GM12891 (cell line): ENCODE measurements around the gene EFHD1.
"Not testable (repeated sequence)": the region's sequence is repeated elsewhere in the genome, so short reads cannot be mapped to it uniquely, and the experiment has no call there.

ENCODE experiments used
- DNase-seq: peaks from one replicate; pipeline ENCODE4 v3.0.0; 2011; ENCODE audit warnings: low spot score; ENCODE audit not compliant: insufficient read length
- FAIRE-seq: peaks from 2 replicates; lab custom pipeline; 2011; peaks lifted over from hg19 to GRCh38; lab: Jason Lieb, UNC
- PAX5 ChIP-seq: IDR thresholded peaks from 2 replicates; pipeline ENCODE4 v1.6.1; 2011; ENCODE audit warnings: low read length, moderate library complexity, mild to moderate bottlenecking; ENCODE audit not compliant: insufficient read depth, severe bottlenecking
- POLR2A ChIP-seq: IDR thresholded peaks from 2 replicates; pipeline ENCODE4 v1.6.1; 2011; ENCODE audit warnings: low read depth, low read length, control low read depth
- POLR2AphosphoS5 ChIP-seq: IDR thresholded peaks from 2 replicates; pipeline ENCODE4 v1.6.1; 2011; ENCODE audit warnings: low read depth, low read length, control low read depth
- POU2F2 ChIP-seq: IDR thresholded peaks from 2 replicates; pipeline ENCODE4 v1.6.1; 2011; ENCODE audit warnings: low read depth, mild to moderate bottlenecking, control low read depth, low read length, moderate library complexity
- SPI1 ChIP-seq: IDR thresholded peaks from 2 replicates; pipeline ENCODE4 v1.6.1; 2011; ENCODE audit warnings: low read depth, low read length, control low read depth
- TAF1 ChIP-seq: IDR thresholded peaks from 2 replicates; pipeline ENCODE4 v1.6.1; 2011; ENCODE audit warnings: low read depth, low read length, control low read depth

The EFHD1 gene

GRCh38 chr2:232632229-232632903 is 1.0 kb upstream of the EFHD1 start:
- no peak for FAIRE-seq
- TF ChIP-seq PAX5, result no peak
- TF ChIP-seq POLR2AphosphoS5, result no peak
- TF ChIP-seq POLR2A, result no peak
- no peak for TF ChIP-seq SPI1
- TF ChIP-seq TAF1, result no peak
- TF ChIP-seq POU2F2, result no peak
- no peak for DNase-seq

GRCh38 chr2:232632904-232633412 is 446 bp upstream of the EFHD1 start:
- FAIRE-seq (no peak), DNase-seq (no peak)
- TF ChIP-seq PAX5 (no peak), SPI1 (no peak), POLR2AphosphoS5 (no peak), POU2F2 (no peak), TAF1 (no peak), POLR2A (no peak)

- TF ChIP-seq POLR2AphosphoS5 (no peak), PAX5 (no peak), SPI1 (no peak), POLR2A (no peak), POU2F2 (no peak), TAF1 (no peak)
- FAIRE-seq, result no peak
- DNase-seq, result no peak
Observed at GRCh38 chr2:232634206-232635150, 1.1 kb downstream of the EFHD1 start.

DNA sequence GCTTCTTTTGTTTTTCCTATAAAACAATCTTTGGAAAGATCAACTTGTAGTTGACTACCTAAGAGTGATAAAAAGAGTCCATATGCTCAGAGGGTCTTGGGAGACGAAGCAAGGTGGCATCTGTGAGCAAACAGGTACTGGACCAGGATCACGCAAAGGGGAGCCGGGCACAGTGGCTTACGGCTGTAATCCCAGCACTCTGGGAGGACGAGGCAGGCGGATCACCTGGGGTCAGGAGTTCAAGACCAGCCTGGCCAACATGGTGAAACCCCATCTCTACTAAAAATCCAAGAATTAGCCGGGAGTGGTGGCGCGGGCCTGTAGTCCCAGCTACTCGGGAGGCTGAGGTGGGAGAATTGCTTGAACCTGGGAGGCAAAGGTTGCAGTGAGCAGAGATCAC is 2.0 kb downstream of the EFHD1 start:
- not testable (repeated sequence) for FAIRE-seq, DNase-seq

DNA sequence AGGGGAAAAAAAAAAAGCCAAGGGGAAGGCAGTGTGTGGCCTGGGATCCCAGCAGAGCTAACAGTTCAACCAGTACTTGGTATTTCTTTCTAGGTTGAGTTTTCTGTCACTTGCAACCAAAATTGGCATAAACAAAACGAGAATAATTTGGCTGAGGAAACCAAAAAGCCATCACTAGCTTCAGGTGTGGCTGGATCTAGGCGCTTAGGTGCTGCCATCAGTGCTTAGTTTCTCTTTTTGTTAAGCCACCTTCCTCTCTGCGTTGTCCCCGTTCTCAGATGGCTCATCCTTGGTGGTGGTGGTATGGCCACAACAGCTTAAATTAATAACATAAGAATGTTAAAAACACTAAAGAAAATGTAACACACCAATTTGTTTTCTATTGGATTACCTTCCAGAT is 2.4 kb downstream of the EFHD1 start:
- FAIRE-seq, result no peak
- DNase-seq, result no peak
- TF ChIP-seq POU2F2, result no peak

GRCh38 chr2:232636788-232637420 is 3.5 kb downstream of the EFHD1 start:
- TF ChIP-seq POLR2AphosphoS5 (no peak), POU2F2 (no peak), SPI1 (no peak), PAX5 (no peak), TAF1 (no peak), POLR2A (no peak)
- FAIRE-seq, result no peak
- no peak for DNase-seq

GRCh38 chr2:232637866-232638583 is 4.6 kb downstream of the EFHD1 start:
- FAIRE-seq (no peak), DNase-seq (no peak)
- TF ChIP-seq POLR2AphosphoS5, result no peak

- no peak for DNase-seq
- FAIRE-seq, result no peak
- TF ChIP-seq POLR2A (no peak), SPI1 (no peak), TAF1 (no peak), POLR2AphosphoS5 (no peak), POU2F2 (no peak), PAX5 (no peak)
Observed at GRCh38 chr2:232641153-232641848, 7.9 kb downstream of the EFHD1 start.

DNA sequence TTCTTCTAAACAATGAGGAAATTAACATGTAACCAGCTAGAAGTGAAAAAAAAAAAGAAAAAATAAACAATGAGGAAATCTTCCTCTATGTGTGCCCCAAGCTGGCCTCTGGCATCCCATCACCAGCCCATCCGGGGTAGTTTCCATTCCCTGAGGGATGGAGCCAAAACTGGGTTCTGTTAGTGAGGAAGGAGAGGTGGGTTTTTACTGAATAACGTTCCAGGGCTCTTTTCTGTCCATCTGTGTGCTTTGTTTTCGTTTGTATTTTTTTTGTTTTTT is 9.7 kb downstream of the EFHD1 start:
- no peak for FAIRE-seq
- no peak for TF ChIP-seq POLR2A
- no peak for TF ChIP-seq TAF1
- no peak for TF ChIP-seq SPI1
- no peak for TF ChIP-seq PAX5
- TF ChIP-seq POU2F2, result no peak
- TF ChIP-seq POLR2AphosphoS5, result no peak
- DNase-seq, result no peak
